HepG2 (cell line): ENCODE measurements around the gene ZC3H7B. TPM values are rescaled to one million over a fixed set of nuclear protein-coding genes. Genes with fewer than 3 reads are reported as not detected.

ENCODE experiments used
- ADNP ChIP-seq: sonication (generic); formaldehyde crosslinking; IDR thresholded peaks from 2 replicates; pipeline ENCODE4 v1.4.0; 2020; ENCODE audit warnings: missing genetic modification reagents
- AGO1 ChIP-seq: fragments of 200-400 bp; formaldehyde crosslinking; IDR thresholded peaks from 2 replicates; pipeline ENCODE4 v1.6.1; 2017; ENCODE audit warnings: mild to moderate bottlenecking, low read depth, low read length, moderate library complexity; ENCODE audit not compliant: poor library complexity, severe bottlenecking
- DNMT1 ChIP-seq: sonication (generic); formaldehyde crosslinking; IDR thresholded peaks from 2 replicates; pipeline ENCODE4 v1.5.1; 2020; ENCODE audit warnings: mild to moderate bottlenecking, missing genetic modification reagents
- HINFP ChIP-seq: sonication (generic); formaldehyde crosslinking; IDR thresholded peaks from 2 replicates; pipeline ENCODE4 v1.4.0; 2020; ENCODE audit warnings: low read depth, mild to moderate bottlenecking, missing genetic modification reagents
- HIVEP1 ChIP-seq: sonication (generic); formaldehyde crosslinking; IDR thresholded peaks from 2 replicates; pipeline ENCODE4 v1.4.0; 2020; ENCODE audit warnings: mild to moderate bottlenecking, missing genetic modification reagents
- IRX3 ChIP-seq: sonication (generic); formaldehyde crosslinking; IDR thresholded peaks from 2 replicates; pipeline ENCODE4 v1.8.1; 2023; ENCODE audit warnings: mild to moderate bottlenecking, low read depth, missing genetic modification reagents, borderline replicate concordance
- JUNB ChIP-seq: sonication (generic); formaldehyde crosslinking; IDR thresholded peaks from 2 replicates; pipeline ENCODE4 v1.8.0; 2022; ENCODE audit warnings: missing genetic modification reagents, mild to moderate bottlenecking, borderline replicate concordance
- MBD4 ChIP-seq: IDR thresholded peaks from 2 replicates; pipeline ENCODE4 v1.6.1; 2012; ENCODE audit warnings: low read length, inconsistent platforms, borderline replicate concordance
- MLXIP ChIP-seq: sonication (generic); formaldehyde crosslinking; IDR thresholded peaks from 2 replicates; pipeline ENCODE4 v1.9.0; 2021; ENCODE audit warnings: missing genetic modification reagents, borderline replicate concordance
- MXD3 ChIP-seq: IDR thresholded peaks from 2 replicates; pipeline ENCODE4 v1.6.1; 2016; ENCODE audit warnings: mild to moderate bottlenecking, missing biosample characterization, missing genetic modification reagents
- RXRB ChIP-seq: IDR thresholded peaks from 2 replicates; pipeline ENCODE4 v1.6.1; 2016; ENCODE audit warnings: borderline replicate concordance, missing genetic modification reagents, missing compliant biosample characterization
- THRA ChIP-seq: sonication (generic); formaldehyde crosslinking; IDR thresholded peaks from 2 replicates; pipeline ENCODE4 v1.4.0; 2020; ENCODE audit warnings: missing genetic modification reagents, borderline replicate concordance
- ZBTB7B ChIP-seq: sonication (generic); formaldehyde crosslinking; IDR thresholded peaks from 2 replicates; pipeline ENCODE4 v1.4.0; 2020; ENCODE audit warnings: missing genetic modification reagents
- ZFP82 ChIP-seq: sonication (generic); formaldehyde crosslinking; IDR thresholded peaks from 2 replicates; pipeline ENCODE4 v1.5.1; 2020; ENCODE audit warnings: mild to moderate bottlenecking, missing genetic modification reagents, borderline replicate concordance
- ZNF431 ChIP-seq: sonication (generic); formaldehyde crosslinking; IDR thresholded peaks from 2 replicates; pipeline ENCODE4 v1.9.0; 2022; ENCODE audit warnings: missing genetic modification reagents, low read depth, mild to moderate bottlenecking, borderline replicate concordance
- ZNF703 ChIP-seq: sonication (generic); formaldehyde crosslinking; IDR thresholded peaks from 2 replicates; pipeline ENCODE4 v1.5.1; 2020; ENCODE audit warnings: missing genetic modification reagents, mild to moderate bottlenecking, moderate library complexity, borderline replicate concordance
- polyA plus RNA-seq, 8 experiments: library from polyadenylated mRNA; depleted of rRNA in 3 of 8; stranded (reverse) in 7 of 8; unstranded in 1 of 8; fragments of >200 nt; fragmentation: Illumina TruSeq in 4 of 8; extraction: Trizol in 4 of 8; gene quantifications; 2 replicates each; pipeline versions ENCODE4 v1.2.1 to v1.2.3, GENCODE V29; 2011 to 2016; ENCODE audit warnings: low read depth in 4 of 8, missing spikeins in 1 of 8, mixed read lengths in 1 of 8; ENCODE audit not compliant: insufficient read depth in 1 of 8
- total RNA-seq, 5 experiments: library from RNA; depleted of rRNA; stranded (reverse); fragments of >200 nt; fragmentation: Illumina TruSeq; extraction: Trizol; gene quantifications; 2 replicates each; pipeline ENCODE4 v1.2.3, GENCODE V29; 2016; ENCODE audit warnings: low read depth in 1 of 5
- TF ChIP-seq, protein P1 (sequence below): fragments of 450-650 bp; IDR thresholded peaks from 2 replicates; pipeline ENCODE4 v1.6.1; 2017
- TF ChIP-seq, protein P2 (sequence below): sonication (generic); formaldehyde crosslinking; conservative IDR thresholded peaks from 2 replicates; pipeline ENCODE4 v1.4.0; 2020; ENCODE audit warnings: missing genetic modification reagents

The ZC3H7B gene
- total and polyA plus RNA-seq, 2 of the 13 experiments (the other 11 are each of a cell fraction or from before 2014, with no cell fraction given): 26.4 to 37.2 TPM

GRCh38 chr22:41367039-41367679 is 65.8 kb downstream of the ZC3H7B start (continued):
- TF ChIP-seq ZFP82 (CRISPR knock-in tag): no peak
- 0 out of 2 replicates have a peak, but pooled peaks have one; percentile 19 for TF ChIP-seq HINFP (CRISPR knock-in tag)
- no peak for TF ChIP-seq ZBTB7B (CRISPR knock-in tag)
- TF ChIP-seq RXRB: peak; percentile 57; the same call in 1 of the 2 replicates
- TF ChIP-seq, protein P1, sequence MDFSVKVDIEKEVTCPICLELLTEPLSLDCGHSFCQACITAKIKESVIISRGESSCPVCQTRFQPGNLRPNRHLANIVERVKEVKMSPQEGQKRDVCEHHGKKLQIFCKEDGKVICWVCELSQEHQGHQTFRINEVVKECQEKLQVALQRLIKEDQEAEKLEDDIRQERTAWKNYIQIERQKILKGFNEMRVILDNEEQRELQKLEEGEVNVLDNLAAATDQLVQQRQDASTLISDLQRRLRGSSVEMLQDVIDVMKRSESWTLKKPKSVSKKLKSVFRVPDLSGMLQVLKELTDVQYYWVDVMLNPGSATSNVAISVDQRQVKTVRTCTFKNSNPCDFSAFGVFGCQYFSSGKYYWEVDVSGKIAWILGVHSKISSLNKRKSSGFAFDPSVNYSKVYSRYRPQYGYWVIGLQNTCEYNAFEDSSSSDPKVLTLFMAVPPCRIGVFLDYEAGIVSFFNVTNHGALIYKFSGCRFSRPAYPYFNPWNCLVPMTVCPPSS: no peak
- TF ChIP-seq JUNB: no peak
- TF ChIP-seq, protein P2, sequence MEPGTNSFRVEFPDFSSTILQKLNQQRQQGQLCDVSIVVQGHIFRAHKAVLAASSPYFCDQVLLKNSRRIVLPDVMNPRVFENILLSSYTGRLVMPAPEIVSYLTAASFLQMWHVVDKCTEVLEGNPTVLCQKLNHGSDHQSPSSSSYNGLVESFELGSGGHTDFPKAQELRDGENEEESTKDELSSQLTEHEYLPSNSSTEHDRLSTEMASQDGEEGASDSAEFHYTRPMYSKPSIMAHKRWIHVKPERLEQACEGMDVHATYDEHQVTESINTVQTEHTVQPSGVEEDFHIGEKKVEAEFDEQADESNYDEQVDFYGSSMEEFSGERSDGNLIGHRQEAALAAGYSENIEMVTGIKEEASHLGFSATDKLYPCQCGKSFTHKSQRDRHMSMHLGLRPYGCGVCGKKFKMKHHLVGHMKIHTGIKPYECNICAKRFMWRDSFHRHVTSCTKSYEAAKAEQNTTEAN (CRISPR knock-in tag): 0 out of 2 replicates have a peak, but pooled peaks have one; percentile 39
- TF ChIP-seq IRX3 (CRISPR knock-in tag): peak; percentile 53; the same call in 1 of the 2 replicates
- TF ChIP-seq ADNP: no peak
- no peak; the same call in 1 of the 2 replicates for TF ChIP-seq DNMT1 (CRISPR knock-in tag)
- 0 out of 2 replicates have a peak, but pooled peaks have one; percentile 22 for TF ChIP-seq THRA (CRISPR knock-in tag)
- no peak for TF ChIP-seq ZNF703
- TF ChIP-seq ZNF431 (CRISPR knock-in tag): no peak
- TF ChIP-seq MBD4: no peak
- TF ChIP-seq MLXIP (CRISPR knock-in tag): no peak
- TF ChIP-seq MXD3 (CRISPR knock-in tag): peak; percentile 75
- peak; percentile 51; the same call in 1 of the 2 replicates for TF ChIP-seq HIVEP1
- no peak for TF ChIP-seq AGO1
